AG10803 (cell line): ENCODE data around the gene GNB1L.
"Not testable (repeated sequence)": the region's sequence is repeated elsewhere in the genome, so short reads cannot be mapped to it uniquely, and the experiment has no call there.

Experiments
- DNase-seq: peaks from one replicate; pipeline ENCODE4 v3.0.0; 2010; ENCODE audit warnings: low read depth
- H3K4me3 ChIP-seq: 2 replicates; pipeline ENCODE4 v1.5.1; 2011; ENCODE audit warnings: mild to moderate bottlenecking, low read length, control low read depth
- TF ChIP-seq, protein P1 (sequence below): conservative IDR thresholded peaks from 2 replicates; pipeline ENCODE4 v1.5.1; 2011; ENCODE audit warnings: mild to moderate bottlenecking, low read length, control low read depth, inconsistent platforms

GNB1L gene

DNA sequence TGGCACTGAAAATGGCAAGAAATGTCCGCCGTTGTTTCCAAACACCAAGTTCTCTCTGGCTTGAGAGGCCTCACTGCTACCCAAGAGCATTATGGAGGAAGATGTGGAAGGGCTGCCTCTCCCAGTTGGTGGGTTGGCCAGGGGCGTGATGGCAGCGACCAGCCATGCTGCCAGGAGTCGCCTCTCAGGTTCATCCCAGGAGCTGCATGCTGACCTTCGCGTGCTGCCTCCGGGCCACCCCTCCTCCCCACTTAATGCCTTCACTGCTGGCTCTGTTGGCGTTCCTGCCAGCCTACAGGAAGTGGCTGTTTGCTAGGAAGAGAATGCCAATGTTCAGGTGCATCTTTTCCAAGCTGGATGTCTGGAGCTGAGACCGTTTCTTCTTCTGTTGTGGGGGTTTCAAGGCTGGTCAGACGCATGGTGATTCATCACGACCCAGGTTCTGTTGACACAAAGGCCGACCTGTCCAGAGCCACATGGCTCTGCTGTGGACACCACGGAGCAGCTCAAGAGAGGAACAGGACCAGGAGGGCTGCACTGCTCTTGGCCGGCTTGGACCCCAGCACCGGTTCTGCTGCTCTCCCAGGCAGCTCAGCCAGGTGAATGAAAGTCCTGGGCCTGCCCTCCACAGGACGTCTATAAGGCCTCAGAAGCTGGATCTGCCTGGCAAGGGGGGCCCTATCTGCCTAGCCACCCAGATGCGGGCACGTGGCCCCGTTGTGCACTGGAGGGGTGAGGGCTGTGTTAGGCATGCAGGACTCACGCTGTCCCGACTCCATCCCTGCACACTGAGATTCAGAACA, 69.0 kb downstream of the GNB1L start:
- H3K4me3 ChIP-seq: no peak overlapping the region
- DNase-seq: no peak
- TF ChIP-seq, protein P1, sequence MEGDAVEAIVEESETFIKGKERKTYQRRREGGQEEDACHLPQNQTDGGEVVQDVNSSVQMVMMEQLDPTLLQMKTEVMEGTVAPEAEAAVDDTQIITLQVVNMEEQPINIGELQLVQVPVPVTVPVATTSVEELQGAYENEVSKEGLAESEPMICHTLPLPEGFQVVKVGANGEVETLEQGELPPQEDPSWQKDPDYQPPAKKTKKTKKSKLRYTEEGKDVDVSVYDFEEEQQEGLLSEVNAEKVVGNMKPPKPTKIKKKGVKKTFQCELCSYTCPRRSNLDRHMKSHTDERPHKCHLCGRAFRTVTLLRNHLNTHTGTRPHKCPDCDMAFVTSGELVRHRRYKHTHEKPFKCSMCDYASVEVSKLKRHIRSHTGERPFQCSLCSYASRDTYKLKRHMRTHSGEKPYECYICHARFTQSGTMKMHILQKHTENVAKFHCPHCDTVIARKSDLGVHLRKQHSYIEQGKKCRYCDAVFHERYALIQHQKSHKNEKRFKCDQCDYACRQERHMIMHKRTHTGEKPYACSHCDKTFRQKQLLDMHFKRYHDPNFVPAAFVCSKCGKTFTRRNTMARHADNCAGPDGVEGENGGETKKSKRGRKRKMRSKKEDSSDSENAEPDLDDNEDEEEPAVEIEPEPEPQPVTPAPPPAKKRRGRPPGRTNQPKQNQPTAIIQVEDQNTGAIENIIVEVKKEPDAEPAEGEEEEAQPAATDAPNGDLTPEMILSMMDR: no peak

DNA sequence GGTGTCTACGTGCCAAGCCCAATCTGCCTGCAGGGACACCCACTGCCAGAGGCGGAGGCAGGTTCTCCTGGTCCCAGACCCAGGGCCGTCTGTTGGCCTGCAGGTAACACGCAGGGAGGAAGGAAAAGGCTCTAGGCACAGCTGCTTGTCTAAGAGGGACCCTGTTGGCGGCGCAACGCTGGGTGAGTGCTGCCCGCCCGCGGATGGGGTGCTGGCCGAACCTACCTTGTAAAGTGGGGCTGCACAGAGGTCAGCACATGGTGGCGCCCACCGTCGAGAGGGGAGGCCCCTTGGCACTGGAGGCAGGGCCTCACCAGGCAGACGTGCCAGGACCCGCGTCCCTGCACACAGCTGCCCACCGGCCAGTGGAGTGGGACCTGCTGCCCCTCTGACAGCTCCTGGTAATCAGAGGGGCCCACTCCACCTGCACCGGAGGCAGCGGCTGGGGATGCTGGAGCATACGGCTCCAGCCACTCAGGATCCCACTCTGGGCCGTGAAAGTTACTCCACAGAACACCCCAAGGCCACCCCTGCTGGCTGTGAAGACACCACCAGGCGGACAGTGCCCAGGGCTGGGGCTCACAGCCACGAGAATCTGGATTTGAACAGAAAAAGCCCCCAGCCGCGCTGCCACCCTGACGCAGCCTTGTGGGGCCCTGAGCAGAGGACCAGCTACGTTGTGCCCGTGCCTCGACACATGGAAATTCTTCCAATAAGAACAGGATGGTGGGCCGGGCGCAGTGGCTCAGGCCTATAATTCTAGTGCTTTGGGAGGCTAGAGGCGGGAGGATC, 70.1 kb downstream of the GNB1L start:
- TF ChIP-seq, protein P1: no peak
- DNase-seq: no peak
- no peak overlapping the region for H3K4me3 ChIP-seq

DNA sequence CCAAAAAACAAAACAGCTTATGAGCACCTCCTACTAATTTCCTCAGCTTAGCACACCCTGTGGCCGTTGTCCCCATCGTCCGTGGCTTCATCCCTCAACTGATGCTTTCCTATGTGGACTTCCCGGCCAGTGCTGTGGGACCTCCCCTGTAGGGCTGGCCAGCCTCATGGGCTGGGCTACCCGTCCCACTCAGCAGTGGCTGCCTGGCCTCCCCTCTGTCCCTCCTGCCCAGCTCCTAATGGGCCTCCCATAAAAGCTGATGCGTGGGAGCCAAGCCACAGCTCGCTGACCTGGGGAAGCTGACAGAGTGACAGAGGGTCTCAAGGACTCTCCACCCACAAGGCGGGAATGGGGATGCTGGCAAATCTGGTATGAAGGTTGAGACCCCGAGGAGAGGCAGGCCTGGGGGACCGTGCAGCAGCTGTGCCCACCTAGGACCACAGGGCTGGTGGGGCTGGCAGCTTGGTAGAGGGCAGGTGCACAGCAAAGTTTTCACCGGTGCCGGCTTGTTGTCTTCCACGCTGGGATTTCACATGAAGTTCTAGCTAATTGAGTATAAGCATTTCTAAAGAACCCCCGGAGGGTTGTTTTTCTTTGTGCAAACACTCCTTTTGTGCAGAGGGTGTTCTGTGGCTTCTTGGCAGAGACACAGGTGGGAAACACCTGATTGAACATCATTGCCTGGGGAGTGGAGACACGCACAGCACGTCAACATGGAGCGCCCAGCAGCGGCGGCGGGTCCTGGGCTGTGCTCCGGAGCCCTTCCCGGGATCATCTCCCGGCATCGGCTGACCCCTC, 70.9 kb downstream of the GNB1L start:
- no peak overlapping the region for H3K4me3 ChIP-seq
- no peak for DNase-seq

DNA sequence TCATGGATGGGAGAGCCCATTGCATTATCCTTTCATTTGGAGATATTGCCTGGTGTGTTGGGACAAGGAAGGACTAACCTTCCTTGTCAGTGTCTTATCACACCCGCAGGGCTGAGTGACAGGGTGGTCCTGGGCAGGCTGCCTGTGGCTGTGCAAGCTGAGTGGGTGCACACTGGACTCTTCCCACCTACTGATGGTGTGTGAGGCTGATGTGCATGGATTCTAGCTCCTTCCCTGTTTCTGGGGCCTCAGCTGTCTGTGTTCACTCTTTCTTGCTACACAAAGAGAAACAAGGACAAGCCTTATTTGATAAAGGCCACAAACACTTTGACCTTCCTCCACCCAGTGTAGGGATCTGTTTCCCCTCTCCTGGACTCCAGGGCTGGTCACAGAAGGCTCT, 72.1 kb downstream of the GNB1L start:
- DNase-seq: no peak
- TF ChIP-seq, protein P1: no peak
- no peak overlapping the region for H3K4me3 ChIP-seq

More for the DNA sequence above, 70.9 kb downstream of the GNB1L start:
- TF ChIP-seq, protein P1: no peak

DNA sequence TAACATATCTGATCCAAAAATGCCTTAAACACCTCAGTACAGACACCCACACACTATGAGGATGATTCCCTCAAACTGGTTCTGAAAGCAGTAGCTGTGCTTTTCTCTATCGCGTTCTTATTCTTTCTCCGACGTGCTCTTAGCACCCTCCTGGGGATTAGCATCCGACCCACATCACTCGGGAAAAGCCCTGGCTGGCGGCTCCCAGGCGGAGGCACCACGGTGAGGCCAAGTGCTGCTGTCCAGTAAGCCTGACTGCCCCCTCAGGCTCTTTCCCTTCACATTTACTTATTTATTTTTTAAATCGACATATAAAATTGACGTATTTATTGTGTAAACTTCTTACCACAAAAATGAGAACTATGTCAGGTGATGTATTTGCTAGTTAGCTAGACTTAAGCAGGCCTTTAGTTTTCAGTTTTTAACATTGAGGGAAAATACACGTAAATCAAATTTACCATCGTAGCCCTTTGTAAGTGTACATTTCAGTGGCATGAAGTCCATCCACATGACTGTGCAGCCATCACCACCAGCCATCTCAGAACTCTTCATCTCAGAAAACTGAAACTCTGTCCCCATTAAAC, 74.9 kb downstream of the GNB1L start:
- DNase-seq: no peak
- TF ChIP-seq, protein P1: no peak

DNA sequence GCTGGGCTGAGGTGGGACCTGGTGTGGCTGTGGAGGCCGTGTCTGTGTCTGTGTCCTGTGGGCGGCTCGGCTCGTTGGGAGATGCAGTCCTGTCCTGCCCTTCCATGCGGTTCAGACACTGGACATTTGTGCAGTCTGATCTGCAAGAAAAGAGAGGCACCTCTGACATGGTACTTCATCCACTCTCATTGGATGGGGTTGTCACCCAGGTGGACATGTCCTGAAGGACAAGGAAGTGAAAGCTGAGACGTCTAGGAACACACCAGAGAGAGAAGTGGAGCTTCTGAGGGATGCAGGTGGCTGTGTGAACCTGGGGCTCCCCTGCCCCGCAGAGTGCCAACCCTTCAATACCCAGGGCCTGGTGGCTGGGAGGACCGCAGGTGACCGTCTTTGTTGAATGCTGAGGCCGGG, 75.7 kb downstream of the GNB1L start:
- no peak for DNase-seq
- no peak overlapping the region for H3K4me3 ChIP-seq
- TF ChIP-seq, protein P1: no peak

More for the DNA sequence above, 74.9 kb downstream of the GNB1L start:
- H3K4me3 ChIP-seq: no peak overlapping the region

DNA sequence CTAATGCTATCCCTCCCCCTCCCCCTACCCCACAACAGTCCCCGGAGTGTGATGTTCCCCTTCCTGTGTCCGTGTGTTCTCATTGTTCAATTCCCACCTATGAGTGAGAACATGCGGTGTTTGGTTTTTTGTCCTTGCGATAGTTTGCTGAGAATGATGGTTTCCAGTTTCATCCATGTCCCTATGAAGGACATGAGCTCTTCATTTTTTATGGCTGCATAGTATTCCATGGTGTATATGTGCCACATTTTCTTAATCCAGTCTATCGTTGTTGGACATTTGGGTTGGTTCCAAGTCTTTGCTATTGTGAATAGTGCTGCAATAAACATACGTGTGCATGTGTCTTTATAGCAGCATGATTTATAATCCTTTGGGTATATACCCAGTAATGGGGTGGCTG, 77.5 kb downstream of the GNB1L start:
- not testable (repeated sequence) for H3K4me3 ChIP-seq, DNase-seq
